Ectodermal cell (in vitro differentiated cells): Measurements from ENCODE around the gene LMO2.
"Not testable (repeated sequence)": the region's sequence is repeated elsewhere in the genome, so short reads cannot be mapped to it uniquely, and the experiment has no call there.

ENCODE experiments used
- H3K27ac ChIP-seq: 2 replicates; pipeline ENCODE4 v1.7.0; 2013; ENCODE audit warnings: mild to moderate bottlenecking, low read depth, low read length; ENCODE audit not compliant: insufficient read depth, poor library complexity, severe bottlenecking
- H3K27me3 ChIP-seq: 2 replicates; pipeline ENCODE4 v1.7.0; 2013; ENCODE audit warnings: mild to moderate bottlenecking, low read length; ENCODE audit not compliant: insufficient read depth, control insufficient read depth, poor library complexity, severe bottlenecking
- H3K36me3 ChIP-seq: one replicate; pipeline ENCODE4 v1.7.0; 2013; ENCODE audit warnings: low read length; ENCODE audit not compliant: control insufficient read depth, insufficient read depth
- H3K4me1 ChIP-seq: one replicate; pipeline ENCODE4 v1.7.0; 2013; ENCODE audit warnings: low read length; ENCODE audit not compliant: control insufficient read depth, insufficient read depth
- H3K4me3 ChIP-seq: 2 replicates; pipeline ENCODE4 v1.7.0; 2013; ENCODE audit warnings: low read depth, low read length, control low read depth; ENCODE audit not compliant: insufficient read depth
- H3K9me3 ChIP-seq: 2 replicates; pipeline ENCODE4 v1.7.0; 2013; ENCODE audit warnings: mild to moderate bottlenecking, low read length, moderate library complexity; ENCODE audit not compliant: control insufficient read depth
- WGBS, 2 experiments: methylation state at CpG; one replicate each; pipeline ENCODE4 v1.1.7; 2013; ENCODE audit warnings: missing lambda C conversion rate in 2 of 2; 5-methylcytosine and 5-hydroxymethylcytosine counted together

LMO2 gene

DNA sequence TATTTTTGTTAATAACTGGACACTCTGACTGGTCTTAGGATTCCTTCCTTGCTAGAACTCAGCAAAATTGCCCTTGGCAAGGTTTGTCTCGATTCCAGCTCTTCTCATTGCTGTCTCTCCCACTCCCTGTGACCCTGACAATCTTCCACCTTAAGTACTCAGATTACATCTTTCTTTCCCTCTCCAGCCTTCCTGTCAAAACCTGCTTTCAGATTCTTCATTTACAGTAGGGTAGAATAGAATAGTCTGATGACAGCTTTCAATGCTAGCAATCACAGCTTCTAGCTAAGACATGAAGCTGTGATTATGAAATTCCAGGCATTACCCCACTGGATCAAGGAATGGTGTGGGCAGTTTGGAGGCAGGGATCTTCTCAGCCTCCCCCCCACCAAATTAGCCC is 39.2 kb upstream of the LMO2 start:
- Histone ChIP-seq H3K4me1 (no peaks in the 10 kb centered on the region), H3K27ac (no peak overlapping the region), H3K9me3 (no peaks in the 10 kb centered on the region), H3K4me3 (no peak overlapping the region), H3K27me3 (no peaks in the 10 kb centered on the region), H3K36me3 (no peaks in the 10 kb centered on the region)
- WGBS, 2 experiments = 90 to 95% methylated on average over 1 of the region's 1 CpG

DNA sequence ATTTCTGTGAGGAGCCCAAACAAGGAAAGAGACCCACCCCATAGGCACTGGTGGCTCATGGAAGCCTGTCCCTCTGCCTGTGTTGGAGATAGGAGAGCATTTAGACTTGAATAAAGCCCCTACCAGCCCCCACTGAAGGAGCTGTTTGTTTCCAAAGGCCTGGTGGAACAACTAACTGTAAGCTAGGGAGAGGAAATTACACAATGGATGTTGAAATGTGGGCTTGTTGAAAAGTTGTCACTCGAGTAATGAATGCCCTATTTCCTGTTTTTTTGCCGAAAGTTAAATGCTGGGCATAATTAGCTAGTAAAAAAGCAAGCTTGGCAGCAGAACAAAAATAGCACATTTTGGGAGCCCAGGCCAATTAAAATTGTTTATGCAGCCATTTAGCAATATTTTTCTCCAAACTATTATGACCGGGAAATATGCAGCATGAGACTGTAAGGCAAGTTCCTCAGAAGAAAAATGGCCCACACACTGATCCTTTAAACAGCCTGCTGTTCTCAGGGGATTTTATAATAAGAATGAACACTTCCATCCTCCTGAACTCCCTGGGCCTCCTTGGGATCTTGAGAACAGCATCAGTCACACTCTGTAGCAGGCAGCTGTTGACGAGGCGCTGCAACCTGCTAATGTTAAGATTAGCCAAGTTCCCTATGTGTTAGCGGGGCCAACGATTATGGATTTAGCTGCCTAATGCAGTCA is 38.6 kb upstream of the LMO2 start:
- Histone ChIP-seq H3K4me3 (no peak overlapping the region), H3K36me3 (no peaks in the 10 kb centered on the region), H3K27me3 (no peaks in the 10 kb centered on the region), H3K4me1 (no peaks in the 10 kb centered on the region), H3K27ac (no peak overlapping the region), H3K9me3 (no peaks in the 10 kb centered on the region)
- WGBS, 2 experiments = 92 to 93% methylated on average over 7 of the region's 7 CpGs

DNA sequence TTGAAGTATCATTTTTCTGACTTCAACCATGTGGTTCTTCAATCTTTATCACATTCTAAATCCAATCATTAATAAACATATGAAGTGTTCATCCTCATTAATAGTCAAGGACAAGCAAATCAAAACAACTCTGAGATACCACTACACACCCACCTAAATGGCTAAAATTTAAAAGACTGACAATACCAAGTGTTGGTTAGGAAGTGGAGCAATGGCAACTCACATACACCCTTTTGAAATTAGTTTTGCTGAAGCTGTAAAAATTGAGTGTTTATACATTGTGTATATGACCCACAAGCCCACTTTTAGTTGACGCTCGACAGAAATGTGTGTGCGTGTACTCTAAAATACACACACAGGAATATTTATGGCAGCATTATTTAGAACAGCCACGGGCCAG is 36.7 kb upstream of the LMO2 start:
- 89 to 93% methylated on average over 4 of the region's 4 CpGs for WGBS, 2 experiments
- H3K9me3 ChIP-seq = no peaks in the 10 kb centered on the region
- H3K27ac ChIP-seq = no peak overlapping the region
- H3K4me3 ChIP-seq = no peak overlapping the region
- H3K4me1 ChIP-seq = no peaks in the 10 kb centered on the region
- H3K36me3 ChIP-seq = no peaks in the 10 kb centered on the region
- H3K27me3 ChIP-seq = no peaks in the 10 kb centered on the region

DNA sequence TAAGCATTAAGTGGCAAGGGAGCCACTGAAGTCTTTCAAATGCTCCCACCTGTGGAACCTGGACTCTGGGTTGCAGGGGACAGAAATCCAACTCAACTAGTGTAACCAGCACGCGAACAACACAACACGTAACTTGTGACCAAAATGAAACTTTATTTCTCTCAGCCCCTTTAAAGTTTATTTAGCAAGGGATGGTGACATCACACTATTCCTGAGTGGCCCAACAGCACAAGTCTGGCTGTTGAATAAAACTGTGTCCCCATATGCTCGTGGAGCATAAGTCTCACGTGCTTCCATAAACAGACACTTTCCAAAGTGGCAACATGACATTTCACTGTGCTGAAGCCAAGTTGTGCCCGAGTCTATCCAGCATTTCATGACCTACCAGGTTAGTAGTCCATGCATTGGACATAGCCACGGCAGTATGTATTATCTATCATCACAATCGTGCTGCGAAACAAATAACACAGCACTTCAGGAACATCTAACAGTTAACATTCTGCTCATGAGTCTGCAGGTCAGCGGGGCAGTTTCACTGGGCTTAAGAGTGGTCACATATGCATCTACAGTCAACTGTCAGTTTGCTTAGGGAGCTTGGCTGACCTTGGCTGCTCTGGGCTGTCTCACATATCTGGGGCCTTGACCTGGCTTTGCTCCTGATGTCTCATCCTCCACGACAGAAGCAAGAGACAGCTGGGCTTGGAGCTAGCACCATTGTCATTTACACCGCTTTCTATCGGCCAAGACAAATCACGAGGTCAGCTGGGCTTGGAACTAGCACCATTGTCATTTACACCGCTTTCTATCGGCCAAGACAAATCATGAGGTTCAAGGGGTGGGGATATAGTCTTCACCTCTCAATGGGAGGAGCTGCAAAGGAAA is 35.0 kb upstream of the LMO2 start:
- H3K4me3 ChIP-seq = no peak overlapping the region
- H3K4me1 ChIP-seq = no peaks in the 10 kb centered on the region
- WGBS, 2 experiments = 91 to 92% methylated on average over 16 of the region's 16 CpGs
- H3K36me3 ChIP-seq = no peaks in the 10 kb centered on the region
- no peaks in the 10 kb centered on the region for H3K27me3 ChIP-seq
- no peaks in the 10 kb centered on the region for H3K9me3 ChIP-seq
- H3K27ac ChIP-seq = no peak overlapping the region

DNA sequence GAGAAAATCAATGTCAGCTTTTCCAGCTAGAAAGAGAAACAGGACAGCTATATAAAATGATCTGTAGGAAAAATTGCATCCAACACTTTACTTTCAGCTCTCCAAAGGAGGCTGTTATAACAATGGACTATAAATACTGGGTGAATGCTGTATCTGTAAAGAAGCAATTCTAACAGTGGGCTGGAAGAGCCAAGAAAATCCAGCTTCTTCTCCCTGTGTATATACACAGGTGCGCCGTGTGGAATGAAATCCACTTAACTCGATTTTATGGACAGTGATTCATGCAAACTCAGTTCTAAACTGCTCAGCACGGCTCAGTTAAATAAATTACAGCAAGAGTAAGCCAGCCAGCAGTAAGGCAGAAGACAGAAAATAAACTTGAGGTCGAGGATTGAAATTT is 32.5 kb upstream of the LMO2 start:
- no peaks in the 10 kb centered on the region for H3K27me3 ChIP-seq
- H3K4me3 ChIP-seq = no peak overlapping the region
- H3K36me3 ChIP-seq = no peaks in the 10 kb centered on the region
- no peaks in the 10 kb centered on the region for H3K4me1 ChIP-seq
- no peak overlapping the region for H3K27ac ChIP-seq
- no peaks in the 10 kb centered on the region for H3K9me3 ChIP-seq
- WGBS, 2 experiments = 89 to 96% methylated on average over 5 of the region's 5 CpGs

DNA sequence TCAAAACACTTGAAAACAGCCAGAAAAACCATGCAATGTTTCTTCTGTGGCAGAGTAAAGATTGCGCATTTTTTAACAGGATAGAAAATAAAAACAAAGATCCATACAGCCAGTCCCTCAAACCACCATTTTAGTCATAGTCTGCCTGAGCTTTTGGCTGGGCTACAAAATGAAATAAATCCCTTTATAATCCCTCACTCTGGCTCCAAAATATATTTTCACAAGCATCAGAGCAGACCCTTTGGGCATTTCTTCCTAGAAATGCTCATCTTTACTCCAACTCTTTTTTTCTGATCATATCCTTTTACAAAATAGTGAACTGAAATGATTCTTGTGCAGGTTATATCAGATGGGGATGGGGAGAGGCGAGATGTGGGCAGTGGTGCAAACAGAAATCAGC is 31.8 kb upstream of the LMO2 start:
- WGBS, 2 experiments = 99 to 100% methylated on average over 1 to 2 of the region's 2 CpGs
- no peaks in the 10 kb centered on the region for H3K9me3 ChIP-seq
- no peaks in the 10 kb centered on the region for H3K27me3 ChIP-seq
- H3K4me3 ChIP-seq = no peak overlapping the region
- H3K4me1 ChIP-seq = no peaks in the 10 kb centered on the region
- no peak overlapping the region for H3K27ac ChIP-seq
- H3K36me3 ChIP-seq = no peaks in the 10 kb centered on the region

DNA sequence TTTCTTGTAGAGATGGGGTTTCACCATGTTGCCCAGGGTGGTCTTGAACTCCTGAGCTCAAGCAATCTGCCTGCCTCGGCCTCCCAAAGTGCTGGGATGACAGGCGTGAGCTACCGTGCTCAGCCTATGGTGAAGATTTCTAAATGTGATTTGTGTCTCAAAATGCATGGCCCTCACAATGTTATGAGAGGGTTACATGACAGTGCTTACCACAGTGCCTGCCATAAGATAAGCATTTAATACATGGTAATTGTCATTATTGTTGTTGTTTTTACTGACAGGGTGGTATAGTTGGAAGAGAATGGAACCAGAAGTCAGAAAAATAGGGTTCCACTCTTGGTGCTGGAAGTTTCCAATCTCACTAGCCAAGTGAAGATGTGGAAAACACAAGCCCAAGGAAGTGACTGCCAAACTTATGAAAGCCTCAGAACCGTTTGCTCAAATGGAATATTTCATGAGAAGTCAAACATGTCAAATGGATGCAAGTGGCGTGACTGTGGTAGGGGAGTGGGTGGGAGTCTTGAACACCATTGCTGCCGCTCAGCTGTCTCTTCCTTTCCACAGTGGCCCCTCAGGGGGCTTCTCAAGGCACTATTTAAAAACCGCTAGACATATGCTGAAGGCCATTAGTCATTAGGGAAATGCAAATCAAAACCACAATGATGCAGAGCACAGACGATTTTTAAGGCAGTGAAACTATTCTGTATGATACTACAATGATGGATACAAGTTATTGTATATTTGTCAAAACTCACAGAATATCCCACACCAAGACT is 29.1 kb upstream of the LMO2 start:
- no peaks in the 10 kb centered on the region for H3K4me1 ChIP-seq
- no peaks in the 10 kb centered on the region for H3K36me3 ChIP-seq
- no peaks in the 10 kb centered on the region for H3K27me3 ChIP-seq
- H3K27ac ChIP-seq = no peak overlapping the region
- no peak overlapping the region for H3K4me3 ChIP-seq
- 88 to 89% methylated on average over 8 of the region's 8 CpGs for WGBS, 2 experiments
- no peaks in the 10 kb centered on the region for H3K9me3 ChIP-seq

DNA sequence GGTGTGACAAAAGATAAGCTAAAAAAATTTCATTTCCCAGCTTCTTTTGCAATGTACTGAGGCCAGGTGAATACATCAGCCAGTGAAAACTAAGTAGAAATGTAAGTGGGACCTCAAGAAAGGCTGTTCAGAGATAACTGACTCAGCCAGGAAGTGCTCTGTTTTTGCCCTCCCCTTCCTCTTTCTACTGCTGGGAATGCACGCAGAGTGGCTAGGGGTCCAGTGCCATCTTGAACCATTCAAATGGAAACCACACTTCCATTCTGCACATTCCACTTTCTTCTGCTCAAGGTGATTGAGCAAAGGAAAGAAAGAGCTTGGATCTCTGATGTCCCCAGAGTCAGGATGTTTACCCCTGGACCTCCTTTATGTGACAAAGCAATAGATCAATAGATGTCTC is 27.8 kb upstream of the LMO2 start:
- H3K27me3 ChIP-seq = no peaks in the 10 kb centered on the region
- WGBS, 2 experiments = 83 to 93% methylated on average over 1 of the region's 1 CpG
- no peaks in the 10 kb centered on the region for H3K4me1 ChIP-seq
- no peaks in the 10 kb centered on the region for H3K9me3 ChIP-seq
- H3K36me3 ChIP-seq = no peaks in the 10 kb centered on the region
- no peak overlapping the region for H3K27ac ChIP-seq
- no peak overlapping the region for H3K4me3 ChIP-seq

DNA sequence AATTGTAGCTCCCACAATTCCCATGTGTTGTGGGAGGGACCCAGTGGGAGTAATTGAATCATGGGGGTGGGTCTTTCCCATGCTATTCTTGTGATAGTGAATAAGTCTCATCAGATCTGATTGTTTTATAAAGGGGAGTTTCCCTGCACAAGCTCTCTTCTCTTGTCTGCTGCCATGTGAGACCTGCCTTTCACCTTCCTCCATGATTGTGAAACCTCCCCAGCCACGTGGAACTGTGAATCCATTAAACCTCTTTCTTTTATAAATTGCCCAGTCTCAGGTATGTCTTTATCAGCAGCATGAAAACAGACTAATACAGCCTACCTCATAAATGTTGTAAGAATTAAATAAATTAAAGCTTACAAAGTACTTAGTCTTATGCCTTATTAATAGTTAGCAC is 25.5 kb upstream of the LMO2 start:
- H3K27ac ChIP-seq, H3K4me1 ChIP-seq, H3K4me3 ChIP-seq, H3K9me3 ChIP-seq, H3K36me3 ChIP-seq, H3K27me3 ChIP-seq: not testable (repeated sequence)
- WGBS, 2 experiments = 82% methylated on average over 1 of the region's 1 CpG

DNA sequence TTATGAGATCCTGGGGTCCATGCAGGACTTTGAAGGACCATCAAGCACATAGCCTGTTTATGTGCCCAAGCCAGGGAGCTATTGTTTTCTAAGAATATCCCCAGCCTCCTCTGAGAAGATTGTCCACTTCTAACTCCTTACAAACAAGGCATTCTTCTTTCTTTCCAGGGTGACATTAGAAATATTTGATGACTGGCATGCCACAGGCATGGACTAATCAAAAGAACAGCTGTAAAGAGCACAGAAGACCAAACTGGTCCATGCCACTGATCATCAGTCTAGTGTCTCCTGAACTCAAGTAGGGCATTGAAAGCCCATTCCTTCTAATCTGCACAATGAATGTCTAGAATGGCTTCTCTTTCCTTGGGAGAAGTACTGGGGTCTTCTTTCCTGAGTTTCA is 24.9 kb upstream of the LMO2 start:
- Histone ChIP-seq H3K4me3 (no peak overlapping the region), H3K27me3 (no peaks in the 10 kb centered on the region), H3K9me3 (no peaks in the 10 kb centered on the region), H3K27ac (no peak overlapping the region), H3K4me1 (no peaks in the 10 kb centered on the region), H3K36me3 (no peaks in the 10 kb centered on the region)
